DMS 273 (cell line): Measurements from ENCODE around the gene FAP.

Source experiments
- DNase-seq: peaks from one replicate; lab custom pipeline; 2025; ENCODE audit not compliant: unreplicated experiment; lab: John Stamatoyannopoulos, UW

FAP gene

GRCh38 chr2:162127422-162127821, 115.8 kb downstream of the FAP start:
- DNase-seq, result no peak

- DNase-seq, result no peak
Observed at GRCh38 chr2:162126527-162126926, 116.7 kb downstream of the FAP start.

GRCh38 chr2:162126111-162126519, 117.1 kb downstream of the FAP start:
- no peak for DNase-seq

- no peak for DNase-seq
Observed at GRCh38 chr2:162125138-162125537, 118.1 kb downstream of the FAP start.

- peak; percentile 87 for DNase-seq
Observed at GRCh38 chr2:162123806-162124758, 119.2 kb downstream of the FAP start.
